ENCODE results near the gene KIF23. TPM values are rescaled to one million over a fixed set of nuclear protein-coding genes. Genes with fewer than 3 reads are reported as not detected.

The KIF23 gene
- polyA plus RNA-seq, 2 donors: 4.7 to 8.1 TPM

DNA sequence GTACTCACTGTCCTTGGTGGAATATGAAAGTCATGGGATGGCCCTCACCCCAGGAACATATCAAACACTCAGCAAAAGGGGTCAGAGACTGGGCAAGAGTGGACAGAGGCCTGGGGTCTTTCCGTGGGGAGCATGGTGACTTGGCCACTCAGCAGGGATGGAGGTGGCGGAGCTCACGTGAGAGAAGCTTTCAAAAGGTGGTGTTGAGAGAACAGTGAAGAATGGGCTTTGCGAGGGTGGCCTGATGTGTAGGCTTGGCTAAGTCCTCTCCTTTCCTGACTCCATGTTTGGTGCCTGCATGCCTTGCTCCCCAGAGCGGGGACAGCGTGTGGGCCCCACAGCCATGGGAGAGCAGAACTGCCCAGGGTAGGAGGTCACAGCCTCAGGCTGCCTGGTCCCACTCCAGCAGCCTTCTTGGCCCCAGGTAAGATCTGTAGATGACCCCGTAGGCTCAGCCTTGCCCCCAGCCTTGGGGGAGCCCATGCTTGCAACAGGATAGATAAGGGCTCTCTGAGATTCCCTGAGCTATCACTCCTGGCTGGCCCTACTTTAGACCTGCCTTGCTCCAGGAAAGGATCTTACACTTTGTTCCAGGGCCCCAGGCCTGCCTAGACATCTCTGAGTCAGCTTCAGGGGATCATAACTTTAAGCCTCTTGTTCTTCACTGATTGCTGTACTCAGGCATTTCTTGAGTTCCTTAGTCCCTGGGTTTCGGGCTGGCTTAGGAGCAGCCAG, 55.5 kb downstream of the KIF23 start:
- H3K4me1 ChIP-seq (ENCODE audit: control insufficient read depth in 2 of 2, insufficient read depth in 2 of 2, low read length in 1 of 2): peaks cover 2 to 13% of the 10 kb centered on the region in 2 donors

DNA sequence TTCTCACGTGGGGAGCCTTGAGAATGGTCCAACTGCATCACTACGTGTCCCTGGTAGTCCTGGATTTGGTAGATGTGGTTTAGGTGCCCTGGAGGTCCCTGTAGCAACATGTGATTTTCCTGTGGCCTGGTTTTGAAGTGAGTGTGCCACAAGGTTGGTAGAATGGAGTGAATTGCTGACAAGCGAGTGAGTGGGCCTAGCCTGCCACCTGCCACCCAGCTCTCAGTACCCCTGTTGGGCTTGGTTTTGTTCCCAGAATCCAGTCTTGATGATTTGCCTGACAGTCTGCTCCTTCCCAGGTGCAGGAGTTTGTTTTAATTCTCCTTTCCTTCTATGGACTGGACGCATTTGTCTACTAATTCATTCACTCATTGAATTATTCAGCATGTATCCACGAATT, 57.9 kb downstream of the KIF23 start:
- Histone ChIP-seq H3K27me3 (ENCODE audit: control insufficient read depth in 1 of 2, insufficient read depth in 2 of 2, low read length in 2 of 2) (no peaks in the 10 kb centered on the region), H3K9me3 (ENCODE audit: control insufficient read depth in 2 of 2, insufficient read depth in 1 of 2, low read depth in 1 of 2, low read length in 1 of 2) (no peaks in the 10 kb centered on the region), H3K4me1 (ENCODE audit: control insufficient read depth in 2 of 2, insufficient read depth in 2 of 2, low read length in 1 of 2) (peaks cover 2 to 13% of the 10 kb centered on the region in 2 donors), H3K36me3 (ENCODE audit: control insufficient read depth in 2 of 2, insufficient read depth in 2 of 2, low read length in 1 of 2) (no peaks in the 10 kb centered on the region), H3K4me3 (ENCODE audit: low read depth in 1 of 2, low read length in 2 of 2) (no peak overlapping the region), H3K27ac (ENCODE audit: low read depth in 2 of 2, low read length in 1 of 2) (no peak overlapping the region)
- 90 to 92% methylated on average over 5 of the region's 5 CpGs for WGBS, 2 donors

More for the DNA sequence above, 55.5 kb downstream of the KIF23 start:
- 91 to 94% methylated on average over 8 of the region's 8 CpGs for WGBS, 2 donors
- H3K36me3 ChIP-seq (ENCODE audit: control insufficient read depth in 2 of 2, insufficient read depth in 2 of 2, low read length in 1 of 2): no peaks in the 10 kb centered on the region
- no peaks in the 10 kb centered on the region for H3K27me3 ChIP-seq (ENCODE audit: control insufficient read depth in 1 of 2, insufficient read depth in 2 of 2, low read length in 2 of 2)
- no peak overlapping the region for H3K4me3 ChIP-seq (ENCODE audit: low read depth in 1 of 2, low read length in 2 of 2)
- H3K27ac ChIP-seq (ENCODE audit: low read depth in 2 of 2, low read length in 1 of 2): no peak overlapping the region
- no peaks in the 10 kb centered on the region for H3K9me3 ChIP-seq (ENCODE audit: control insufficient read depth in 2 of 2, insufficient read depth in 1 of 2, low read depth in 1 of 2, low read length in 1 of 2)

DNA sequence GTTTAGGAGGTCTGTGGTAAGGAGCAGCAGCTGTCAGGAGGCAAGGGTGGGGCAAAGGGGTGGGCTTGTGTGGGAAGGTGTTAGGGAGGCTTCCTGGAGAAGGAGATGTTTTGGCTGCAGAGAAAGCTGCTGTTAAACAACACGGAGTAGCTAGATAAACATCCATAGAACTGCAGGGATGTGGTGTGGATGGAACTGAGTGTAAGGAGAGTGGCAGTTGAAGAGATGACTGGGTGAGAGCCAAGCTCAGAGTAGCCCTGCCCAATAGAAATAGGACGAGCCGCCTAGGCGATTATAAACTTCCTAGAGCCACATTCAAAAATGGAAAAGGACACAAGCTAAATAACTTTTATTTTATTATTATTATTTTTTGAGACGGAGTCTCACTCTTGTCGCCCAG, 58.4 kb downstream of the KIF23 start:
- peaks cover 2 to 13% of the 10 kb centered on the region in 2 donors for H3K4me1 ChIP-seq (ENCODE audit: control insufficient read depth in 2 of 2, insufficient read depth in 2 of 2, low read length in 1 of 2)
- no peak overlapping the region for H3K4me3 ChIP-seq (ENCODE audit: low read depth in 1 of 2, low read length in 2 of 2)
- 75 to 82% methylated on average over 6 of the region's 6 CpGs for WGBS, 2 donors
- H3K36me3 ChIP-seq (ENCODE audit: control insufficient read depth in 2 of 2, insufficient read depth in 2 of 2, low read length in 1 of 2): no peaks in the 10 kb centered on the region
- H3K9me3 ChIP-seq (ENCODE audit: control insufficient read depth in 2 of 2, insufficient read depth in 1 of 2, low read depth in 1 of 2, low read length in 1 of 2): no peaks in the 10 kb centered on the region
- no peaks in the 10 kb centered on the region for H3K27me3 ChIP-seq (ENCODE audit: control insufficient read depth in 1 of 2, insufficient read depth in 2 of 2, low read length in 2 of 2)
- H3K27ac ChIP-seq (ENCODE audit: low read depth in 2 of 2, low read length in 1 of 2): no peak overlapping the region

DNA sequence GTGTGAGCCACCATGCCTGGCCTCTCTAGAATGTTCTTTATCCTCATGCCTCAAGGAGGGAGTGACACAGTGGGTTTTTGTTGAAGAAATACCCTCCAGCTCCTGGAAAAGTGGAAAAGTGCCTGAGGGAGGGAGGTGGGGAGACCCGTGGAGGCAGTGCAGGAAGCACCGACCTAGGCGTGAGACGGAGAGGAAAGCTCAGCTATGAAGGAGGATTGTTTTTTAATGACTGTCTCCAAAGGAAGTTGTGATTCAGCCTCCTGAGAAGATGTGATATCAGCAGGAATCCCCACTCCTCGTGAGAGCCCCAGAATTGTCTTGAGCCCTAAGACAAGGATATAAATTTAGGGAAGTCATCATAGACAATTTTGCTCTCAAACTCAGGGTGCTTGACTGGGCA, 60.1 kb downstream of the KIF23 start:
- 74 to 75% methylated on average over 5 of the region's 5 CpGs for WGBS, 2 donors
- no peaks in the 10 kb centered on the region for H3K36me3 ChIP-seq (ENCODE audit: control insufficient read depth in 2 of 2, insufficient read depth in 2 of 2, low read length in 1 of 2)
- peaks cover 0 to 2% of the 10 kb centered on the region in 2 donors for H3K27me3 ChIP-seq (ENCODE audit: control insufficient read depth in 1 of 2, insufficient read depth in 2 of 2, low read length in 2 of 2)
- H3K9me3 ChIP-seq (ENCODE audit: control insufficient read depth in 2 of 2, insufficient read depth in 1 of 2, low read depth in 1 of 2, low read length in 1 of 2): no peaks in the 10 kb centered on the region
- peaks cover 2 to 4% of the 10 kb centered on the region in 2 donors for H3K4me1 ChIP-seq (ENCODE audit: control insufficient read depth in 2 of 2, insufficient read depth in 2 of 2, low read length in 1 of 2)
- no peak overlapping the region for H3K27ac ChIP-seq (ENCODE audit: low read depth in 2 of 2, low read length in 1 of 2)
- H3K4me3 ChIP-seq (ENCODE audit: low read depth in 1 of 2, low read length in 2 of 2): no peak overlapping the region

DNA sequence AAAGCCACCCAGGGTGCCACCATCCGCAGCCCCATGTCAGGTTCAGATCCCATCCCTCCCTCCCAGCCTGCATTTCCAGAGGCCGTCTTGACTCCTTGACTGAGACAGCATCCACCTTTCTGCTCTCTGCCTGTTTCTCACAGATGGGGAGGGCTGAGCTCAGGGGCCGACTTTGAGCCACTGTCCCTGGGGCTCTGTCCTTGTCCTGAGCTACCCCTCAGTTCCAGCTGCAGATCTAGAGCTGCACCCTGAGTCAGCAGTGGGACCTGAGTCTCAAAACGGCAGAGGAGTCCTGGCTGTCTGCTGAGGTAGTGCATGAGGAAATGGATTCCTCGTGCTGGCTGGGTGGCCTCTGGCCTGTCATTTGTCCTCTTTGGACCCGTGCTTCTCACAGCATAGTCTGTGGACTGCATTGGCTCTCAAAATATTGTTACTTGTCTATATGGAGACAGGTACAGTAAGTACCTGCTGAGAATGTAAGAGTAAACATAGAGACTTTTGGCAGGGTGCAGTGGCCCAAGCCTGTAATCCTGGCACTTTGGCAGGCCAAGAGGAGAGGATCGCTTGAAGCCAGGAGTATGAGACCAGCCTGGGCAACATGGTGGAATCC, 60.8 kb downstream of the KIF23 start:
- no peak overlapping the region for H3K4me3 ChIP-seq (ENCODE audit: low read depth in 1 of 2, low read length in 2 of 2)
- peaks cover 0 to 4% of the 10 kb centered on the region in 2 donors for H3K27me3 ChIP-seq (ENCODE audit: control insufficient read depth in 1 of 2, insufficient read depth in 2 of 2, low read length in 2 of 2)
- no peak overlapping the region for H3K27ac ChIP-seq (ENCODE audit: low read depth in 2 of 2, low read length in 1 of 2)
- H3K9me3 ChIP-seq (ENCODE audit: control insufficient read depth in 2 of 2, insufficient read depth in 1 of 2, low read depth in 1 of 2, low read length in 1 of 2): no peaks in the 10 kb centered on the region
- no peaks in the 10 kb centered on the region for H3K36me3 ChIP-seq (ENCODE audit: control insufficient read depth in 2 of 2, insufficient read depth in 2 of 2, low read length in 1 of 2)
- WGBS, 2 donors: 75 to 80% methylated on average over 7 of the region's 7 CpGs
- no peaks in the 10 kb centered on the region for H3K4me1 ChIP-seq (ENCODE audit: control insufficient read depth in 2 of 2, insufficient read depth in 2 of 2, low read length in 1 of 2)

DNA sequence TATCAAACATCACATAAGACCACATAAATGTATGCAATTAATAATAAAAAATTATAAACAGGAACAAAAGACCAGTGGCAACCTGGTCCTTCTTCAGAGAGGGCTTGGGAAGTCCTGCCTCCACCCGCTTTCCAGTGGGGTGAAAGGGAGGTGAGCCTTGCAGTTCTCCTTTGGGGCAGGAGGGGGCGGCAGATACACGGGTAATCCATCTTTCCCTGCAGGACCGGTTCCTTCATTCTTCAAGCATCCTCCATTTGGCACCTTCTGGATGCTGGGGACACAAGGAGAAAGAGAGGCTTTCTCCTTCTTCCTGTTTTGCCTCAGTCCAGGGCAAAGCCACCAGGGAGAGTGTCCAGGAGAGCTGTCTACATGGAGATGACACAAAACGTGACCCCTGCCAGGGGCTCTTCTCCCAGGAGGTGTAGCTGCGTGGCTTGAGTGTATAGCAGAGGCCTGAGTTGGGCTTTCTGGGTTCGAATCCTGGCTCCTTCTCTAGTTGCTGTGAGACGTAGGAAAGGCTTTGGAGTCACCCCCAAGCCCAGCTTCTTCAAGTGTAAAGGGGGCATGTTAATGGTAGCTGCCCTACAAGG, 61.7 kb downstream of the KIF23 start:
- 26 to 33% methylated on average over 8 of the region's 8 CpGs for WGBS, 2 donors
- H3K4me3 ChIP-seq (ENCODE audit: low read depth in 1 of 2, low read length in 2 of 2): no peak overlapping the region
- no peaks in the 10 kb centered on the region for H3K9me3 ChIP-seq (ENCODE audit: control insufficient read depth in 2 of 2, insufficient read depth in 1 of 2, low read depth in 1 of 2, low read length in 1 of 2)
- H3K27ac ChIP-seq (ENCODE audit: low read depth in 2 of 2, low read length in 1 of 2): no peak overlapping the region
- H3K27me3 ChIP-seq (ENCODE audit: control insufficient read depth in 1 of 2, insufficient read depth in 2 of 2, low read length in 2 of 2): peaks cover 0 to 4% of the 10 kb centered on the region in 2 donors
- H3K4me1 ChIP-seq (ENCODE audit: control insufficient read depth in 2 of 2, insufficient read depth in 2 of 2, low read length in 1 of 2): no peaks in the 10 kb centered on the region
- no peaks in the 10 kb centered on the region for H3K36me3 ChIP-seq (ENCODE audit: control insufficient read depth in 2 of 2, insufficient read depth in 2 of 2, low read length in 1 of 2)

DNA sequence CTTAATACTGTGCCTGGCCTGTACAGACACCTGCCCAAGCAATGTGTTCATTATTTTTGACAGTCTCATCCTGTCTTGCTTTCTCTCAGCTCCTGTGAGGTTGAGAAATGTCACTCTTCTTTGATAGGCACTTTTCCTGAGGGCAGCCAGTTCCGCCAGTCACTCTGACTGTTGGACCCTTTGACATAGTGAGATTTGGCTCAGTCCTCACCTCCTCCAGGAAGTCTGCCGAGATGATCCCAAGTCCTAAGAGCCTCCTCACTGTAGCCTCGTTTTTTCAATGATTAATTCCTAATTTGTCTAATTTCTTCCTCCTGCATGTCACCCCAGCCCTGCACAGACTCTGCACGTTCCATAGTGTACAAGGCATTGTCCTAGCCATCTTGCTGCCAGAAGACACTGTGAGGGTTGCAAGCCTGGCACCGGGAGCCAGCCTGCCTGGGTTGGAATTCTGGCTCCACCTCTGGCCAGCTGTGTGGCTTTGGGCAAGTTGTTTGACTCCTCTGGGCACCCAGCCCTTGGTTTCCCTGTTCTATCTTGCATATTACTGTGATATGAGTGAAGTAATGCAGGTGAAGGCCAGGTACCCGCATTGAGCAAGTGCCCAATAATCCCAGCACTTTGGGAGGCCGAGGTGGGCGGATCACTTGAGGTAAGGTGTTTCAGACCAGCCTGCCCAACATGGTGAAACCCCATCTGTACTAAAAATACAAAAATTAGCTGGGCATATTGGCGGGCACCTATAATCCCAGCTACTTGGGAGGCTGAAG, 62.7 kb downstream of the KIF23 start:
- Histone ChIP-seq H3K36me3 (ENCODE audit: control insufficient read depth in 2 of 2, insufficient read depth in 2 of 2, low read length in 1 of 2) (no peaks in the 10 kb centered on the region), H3K27me3 (ENCODE audit: control insufficient read depth in 1 of 2, insufficient read depth in 2 of 2, low read length in 2 of 2) (peaks cover 0 to 4% of the 10 kb centered on the region in 2 donors), H3K4me3 (ENCODE audit: low read depth in 1 of 2, low read length in 2 of 2) (no peak overlapping the region), H3K27ac (ENCODE audit: low read depth in 2 of 2, low read length in 1 of 2) (no peak overlapping the region), H3K9me3 (ENCODE audit: control insufficient read depth in 2 of 2, insufficient read depth in 1 of 2, low read depth in 1 of 2, low read length in 1 of 2) (no peaks in the 10 kb centered on the region), H3K4me1 (ENCODE audit: control insufficient read depth in 2 of 2, insufficient read depth in 2 of 2, low read length in 1 of 2) (no peaks in the 10 kb centered on the region)
- 65 to 69% methylated on average over 9 of the region's 9 CpGs for WGBS, 2 donors

DNA sequence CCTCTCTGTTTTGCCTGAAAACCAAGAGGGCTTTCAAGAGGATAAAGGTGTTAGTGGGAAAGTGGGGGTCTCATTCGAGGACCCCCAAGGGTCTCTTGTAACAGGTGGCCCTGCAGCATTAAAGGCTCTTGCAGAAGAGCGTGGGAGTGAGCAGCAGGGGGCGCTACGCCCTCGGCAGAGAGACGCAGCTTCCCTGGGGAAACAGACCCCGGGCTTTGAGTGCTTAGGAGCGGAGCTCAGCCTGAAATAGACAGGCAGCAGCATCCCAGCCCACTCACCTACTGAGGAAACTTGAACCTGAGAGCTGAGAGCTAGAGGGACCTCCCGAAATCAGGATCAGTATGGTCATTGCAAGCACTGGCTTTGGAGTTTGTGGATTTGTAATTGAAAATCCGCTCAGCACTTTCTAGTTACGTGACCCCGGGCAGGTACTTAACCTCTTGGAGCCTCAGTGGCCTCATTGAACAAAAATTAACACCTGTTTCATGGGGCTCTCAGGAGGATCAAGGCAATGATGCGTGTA, 64.2 kb downstream of the KIF23 start:
- Histone ChIP-seq H3K27ac (ENCODE audit: low read depth in 2 of 2, low read length in 1 of 2) (no peak overlapping the region), H3K27me3 (ENCODE audit: control insufficient read depth in 1 of 2, insufficient read depth in 2 of 2, low read length in 2 of 2) (peaks cover 0 to 4% of the 10 kb centered on the region in 2 donors), H3K4me1 (ENCODE audit: control insufficient read depth in 2 of 2, insufficient read depth in 2 of 2, low read length in 1 of 2) (no peaks in the 10 kb centered on the region), H3K4me3 (ENCODE audit: low read depth in 1 of 2, low read length in 2 of 2) (no peak overlapping the region), H3K9me3 (ENCODE audit: control insufficient read depth in 2 of 2, insufficient read depth in 1 of 2, low read depth in 1 of 2, low read length in 1 of 2) (no peaks in the 10 kb centered on the region), H3K36me3 (ENCODE audit: control insufficient read depth in 2 of 2, insufficient read depth in 2 of 2, low read length in 1 of 2) (no peaks in the 10 kb centered on the region)
- 37% methylated on average over 13 of the region's 13 CpGs for WGBS, 2 donors

DNA sequence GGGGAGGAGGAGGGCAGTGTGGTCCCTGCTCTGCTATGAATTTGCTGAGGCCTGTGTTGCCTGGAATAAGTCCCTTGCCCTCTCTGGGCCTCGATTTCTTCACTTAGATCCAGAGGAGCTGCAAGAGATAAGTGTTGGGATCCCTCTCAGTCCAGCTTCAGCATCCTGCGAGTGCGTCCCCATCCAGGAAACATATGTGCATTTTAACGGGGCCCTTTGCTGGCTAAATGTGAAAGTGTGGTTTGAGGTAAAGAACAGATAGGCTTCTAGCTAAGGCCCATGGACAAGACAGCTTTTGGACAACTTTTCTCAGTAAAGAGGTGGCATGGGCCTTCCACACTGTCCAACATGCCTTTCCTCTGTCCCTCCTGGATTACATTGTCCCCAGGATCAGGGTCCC, 64.9 kb downstream of the KIF23 start:
- WGBS, 2 donors: 68 to 86% methylated on average over 4 of the region's 4 CpGs

More for the DNA sequence above, 64.9 kb downstream of the KIF23 start:
- H3K9me3 ChIP-seq (ENCODE audit: control insufficient read depth in 2 of 2, insufficient read depth in 1 of 2, low read depth in 1 of 2, low read length in 1 of 2): no peaks in the 10 kb centered on the region
- H3K4me3 ChIP-seq (ENCODE audit: low read depth in 1 of 2, low read length in 2 of 2): no peak overlapping the region
- H3K27me3 ChIP-seq (ENCODE audit: control insufficient read depth in 1 of 2, insufficient read depth in 2 of 2, low read length in 2 of 2): peaks cover 0 to 4% of the 10 kb centered on the region in 2 donors
- H3K36me3 ChIP-seq (ENCODE audit: control insufficient read depth in 2 of 2, insufficient read depth in 2 of 2, low read length in 1 of 2): no peaks in the 10 kb centered on the region
- no peak overlapping the region for H3K27ac ChIP-seq (ENCODE audit: low read depth in 2 of 2, low read length in 1 of 2)
- no peaks in the 10 kb centered on the region for H3K4me1 ChIP-seq (ENCODE audit: control insufficient read depth in 2 of 2, insufficient read depth in 2 of 2, low read length in 1 of 2)

All from esophagus (tissue), 2 donors.